GM18909 (cell line): ENCODE results near the gene ARNT2.
"Not testable (repeated sequence)": the region's sequence is repeated elsewhere in the genome, so short reads cannot be mapped to it uniquely, and the experiment has no call there.

Source experiments
- ATAC-seq: cut with Tn5 transposase; IDR thresholded peaks from one replicate; pipeline ENCODE4 v1.9.1; 2021; ENCODE audit warnings: mild to moderate bottlenecking; ENCODE audit not compliant: unreplicated experiment, poor library complexity

The ARNT2 gene

GRCh38 chr15:80404057-80404760 lies at the start of gene ARNT2:
ARNT2 (plus strand) TSS chr15:80404382; CDS start chr15:80404516, 134 bp downstream.
- no peak for ATAC-seq

- ATAC-seq, result no peak
Observed at GRCh38 chr15:80367094-80367493, 37.1 kb upstream of the ARNT2 start.

- ATAC-seq, result no peak
Observed at GRCh38 chr15:80367661-80368060, 36.5 kb upstream of the ARNT2 start.

GRCh38 chr15:80371924-80372323 lies 32.3 kb upstream of the ARNT2 start:
- no peak for ATAC-seq

GRCh38 chr15:80374441-80374840 lies 29.7 kb upstream of the ARNT2 start:
- ATAC-seq, result no peak

- ATAC-seq, result no peak
Observed at GRCh38 chr15:80375968-80376891, 28.0 kb upstream of the ARNT2 start.

- no peak for ATAC-seq
Observed at GRCh38 chr15:80379693-80380092, 24.5 kb upstream of the ARNT2 start.

- ATAC-seq, result no peak
Observed at GRCh38 chr15:80380154-80380553, 24.0 kb upstream of the ARNT2 start.

- ATAC-seq, result no peak
Observed at GRCh38 chr15:80382285-80382684, 21.9 kb upstream of the ARNT2 start.

GRCh38 chr15:80384432-80384831 lies 19.8 kb upstream of the ARNT2 start:
- no peak for ATAC-seq

- no peak for ATAC-seq
Observed at GRCh38 chr15:80386151-80386550, 18.0 kb upstream of the ARNT2 start.

GRCh38 chr15:80388326-80388725 lies 15.9 kb upstream of the ARNT2 start:
- no peak for ATAC-seq

- ATAC-seq, result no peak
Observed at GRCh38 chr15:80389370-80389769, 14.8 kb upstream of the ARNT2 start.

- ATAC-seq, result not testable (repeated sequence)
Observed at GRCh38 chr15:80390942-80391341, 13.2 kb upstream of the ARNT2 start.

- ATAC-seq, result no peak
Observed at GRCh38 chr15:80395616-80396015, 8.6 kb upstream of the ARNT2 start.

GRCh38 chr15:80396096-80396495 lies 8.1 kb upstream of the ARNT2 start:
- ATAC-seq, result no peak

- ATAC-seq, result no peak
Observed at GRCh38 chr15:80399508-80399907, 4.7 kb upstream of the ARNT2 start.

GRCh38 chr15:80401456-80401855 lies 2.7 kb upstream of the ARNT2 start:
- ATAC-seq, result no peak

- no peak for ATAC-seq
Observed at GRCh38 chr15:80402339-80402738, 1.8 kb upstream of the ARNT2 start.

- ATAC-seq, result no peak
Observed at GRCh38 chr15:80403712-80404056, 498 bp upstream of the ARNT2 start.

GRCh38 chr15:80404761-80405553 lies 775 bp downstream of the ARNT2 start:
- no peak for ATAC-seq
